22Rv1 (cell line): Measurements from ENCODE around the gene DLEC1.
"Not testable (repeated sequence)": the region's sequence is repeated elsewhere in the genome, so short reads cannot be mapped to it uniquely, and the experiment has no call there.

ENCODE experiments used
- H3K27ac ChIP-seq: fragments of 450-650 bp; 2 replicates; pipeline ENCODE4 v1.5.1; 2017
- CTCF ChIP-seq: fragments of 450-650 bp; IDR thresholded peaks from 2 replicates; pipeline ENCODE4 v1.5.1; 2017; ENCODE audit warnings: mild to moderate bottlenecking
- ZFX ChIP-seq: fragments of 450-650 bp; IDR thresholded peaks from 2 replicates; pipeline ENCODE4 v1.6.1; 2017; ENCODE audit warnings: antibody characterized with exemption, borderline replicate concordance

DLEC1 gene

GRCh38 chr3:38047896-38048295, 8.9 kb downstream of the DLEC1 start:
- TF ChIP-seq CTCF, result no peak
- no peak for TF ChIP-seq ZFX
- H3K27ac ChIP-seq, result no peak overlapping the region

- no peak for TF ChIP-seq ZFX
- no peak for TF ChIP-seq CTCF
- H3K27ac ChIP-seq, result no peak overlapping the region
These were observed 10.5 kb downstream of the DLEC1 start for GRCh38 chr3:38049358-38050126.

GRCh38 chr3:38051131-38051530, 12.1 kb downstream of the DLEC1 start:
- H3K27ac ChIP-seq, result no peak overlapping the region
- TF ChIP-seq CTCF (no peak), ZFX (no peak)

- H3K27ac ChIP-seq, result not testable (repeated sequence)
These were observed 14.3 kb downstream of the DLEC1 start for GRCh38 chr3:38053286-38053685.

GRCh38 chr3:38053813-38054498, 14.9 kb downstream of the DLEC1 start:
- H3K27ac ChIP-seq, result not testable (repeated sequence)

GRCh38 chr3:38054499-38055001, 15.5 kb downstream of the DLEC1 start:
- no peak overlapping the region for H3K27ac ChIP-seq
- TF ChIP-seq ZFX (no peak), CTCF (no peak)

GRCh38 chr3:38059148-38059547, 20.1 kb downstream of the DLEC1 start:
- TF ChIP-seq ZFX (no peak), CTCF (no peak)

GRCh38 chr3:38059591-38059990, 20.6 kb downstream of the DLEC1 start:
- no peak overlapping the region for H3K27ac ChIP-seq
- TF ChIP-seq ZFX (no peak), CTCF (no peak)

More at GRCh38 chr3:38059148-38059547, 20.1 kb downstream of the DLEC1 start:
- no peak overlapping the region for H3K27ac ChIP-seq
